IMR-90 (cell line): ENCODE data around the gene TEX28. TPM values are rescaled to one million over a fixed set of nuclear protein-coding genes. Genes with fewer than 3 reads are reported as not detected.

ENCODE experiments used
- ATAC-seq: fragments of 200-7000 bp; cut with Tn5 transposase; 2 replicates; pipeline ENCODE4 v1.9.1; 2020; ENCODE audit warnings: low read depth, mild to moderate bottlenecking, moderate library complexity
- BruUV-seq: library from RNA; stranded (reverse); fragments of 400-500 nt; replicated peaks from 2 replicates; lab custom pipeline; 2021; lab: Mats Ljungman, UMichigan
- CTCF ChIA-PET: fragments of 300-600 bp; formaldehyde crosslinking; extraction: SDS; loops from one replicate; lab custom pipeline; 2021; ENCODE audit warnings: antibody characterized with exemption; lab: Yijun Ruan, JAX
- POLR2A ChIA-PET: fragments of 300-600 bp; sonication (Branson Sonifier 250); formaldehyde crosslinking; loops from one replicate; lab custom pipeline; 2022; ENCODE audit warnings: antibody characterized with exemption; ENCODE audit not compliant: unreplicated experiment; lab: Charles Lee
- DNase-seq: peaks from one replicate; pipeline ENCODE4 v3.0.0; 2013
- H2AFZ ChIP-seq: replicated peaks from 2 replicates; pipeline ENCODE3; 2013; ENCODE audit warnings: low read length, mild to moderate bottlenecking; ENCODE audit not compliant: poor library complexity
- H2AK5ac ChIP-seq: 2 replicates; pipeline ENCODE4 v1.6.1; 2013; ENCODE audit warnings: low read depth, low read length, inconsistent platforms
- H2AK9ac ChIP-seq: replicated peaks from 2 replicates; pipeline ENCODE3; 2013; ENCODE audit warnings: mild to moderate bottlenecking, low read depth, low read length, moderate library complexity; ENCODE audit not compliant: poor library complexity
- H2BK120ac ChIP-seq: 2 replicates; pipeline ENCODE4 v1.6.1; 2013; ENCODE audit warnings: low read depth, low read length, inconsistent platforms
- H2BK15ac ChIP-seq: 3 replicates; pipeline ENCODE4 v1.6.1; 2013; ENCODE audit warnings: low read depth, low read length, inconsistent platforms
- H2BK20ac ChIP-seq: 2 replicates; pipeline ENCODE4 v1.6.1; 2013; ENCODE audit warnings: low read depth, mild to moderate bottlenecking, inconsistent platforms, low read length, moderate library complexity
- H2BK5ac ChIP-seq: 2 replicates; pipeline ENCODE4 v1.6.1; 2013; ENCODE audit warnings: mild to moderate bottlenecking, low read depth, low read length, inconsistent platforms; ENCODE audit not compliant: poor library complexity, severe bottlenecking
- H3K14ac ChIP-seq: replicated peaks from 2 replicates; pipeline ENCODE4 v1.6.1; 2013; ENCODE audit warnings: low read depth, low read length, inconsistent platforms
- H3K18ac ChIP-seq: 2 replicates; pipeline ENCODE4 v1.6.1; 2013; ENCODE audit warnings: low read depth, low read length, control low read depth
- H3K23ac ChIP-seq: 2 replicates; pipeline ENCODE4 v1.6.1; 2013; ENCODE audit warnings: low read depth, low read length, inconsistent platforms
- H3K27ac ChIP-seq: 2 replicates; pipeline ENCODE4 v1.5.1; 2013; ENCODE audit warnings: mild to moderate bottlenecking, control low read depth, low read length; ENCODE audit not compliant: insufficient read depth
- H3K27me3 ChIP-seq: 2 replicates; pipeline ENCODE4 v1.6.1; 2013; ENCODE audit warnings: low read length; ENCODE audit not compliant: control insufficient read depth, insufficient read depth
- H3K36me3 ChIP-seq: 2 replicates; pipeline ENCODE4 v1.6.1; 2013; ENCODE audit warnings: low read length, mixed read lengths; ENCODE audit not compliant: control insufficient read depth, insufficient read depth
- H3K4ac ChIP-seq: 2 replicates; pipeline ENCODE4 v1.6.1; 2013; ENCODE audit warnings: low read depth, low read length, inconsistent platforms
- H3K4me1 ChIP-seq: 2 replicates; pipeline ENCODE4 v1.6.1; 2013; ENCODE audit warnings: low read length, mixed read lengths; ENCODE audit not compliant: control insufficient read depth, insufficient read depth
- H3K4me2 ChIP-seq: 2 replicates; pipeline ENCODE4 v1.6.1; 2013; ENCODE audit warnings: low read depth, mild to moderate bottlenecking, control low read depth, low read length, moderate library complexity
- H3K4me3 ChIP-seq: 2 replicates; pipeline ENCODE4 v1.5.1; 2013; ENCODE audit warnings: low read depth, mild to moderate bottlenecking, control low read depth, low read length, moderate library complexity; ENCODE audit not compliant: insufficient read depth
- H3K56ac ChIP-seq: 2 replicates; pipeline ENCODE4 v1.6.1; 2013; ENCODE audit warnings: low read length, inconsistent platforms; ENCODE audit not compliant: insufficient read depth; ENCODE audit errors: extremely low read depth
- H3K79me1 ChIP-seq, 2 experiments: 2 replicates each; pipeline ENCODE4 v1.6.1; 2013; ENCODE audit warnings: low read length in 2 of 2, inconsistent platforms in 1 of 2, low read depth in 1 of 2
- H3K9ac ChIP-seq: 2 replicates; pipeline ENCODE4 v1.6.1; 2013; ENCODE audit warnings: low read depth, low read length, control low read depth
- H3K9me1 ChIP-seq: 2 replicates; pipeline ENCODE4 v1.6.1; 2013; ENCODE audit warnings: low read length, inconsistent platforms; ENCODE audit not compliant: insufficient read depth
- H3K9me3 ChIP-seq: 2 replicates; pipeline ENCODE4 v1.6.1; 2013; ENCODE audit warnings: low read length; ENCODE audit not compliant: control insufficient read depth, insufficient read depth
- H4K20me1 ChIP-seq: 2 replicates; pipeline ENCODE4 v1.6.1; 2013; ENCODE audit warnings: low read length, inconsistent platforms; ENCODE audit not compliant: insufficient read depth
- H4K5ac ChIP-seq: 2 replicates; pipeline ENCODE4 v1.6.1; 2013; ENCODE audit warnings: mild to moderate bottlenecking, low read depth, low read length, control low read depth
- H4K8ac ChIP-seq, 2 experiments: 2 replicates each; pipeline ENCODE4 v1.6.1; 2013; ENCODE audit warnings: low read depth in 2 of 2, low read length in 2 of 2, control low read depth in 1 of 2, inconsistent platforms in 1 of 2
- H4K91ac ChIP-seq: 2 replicates; pipeline ENCODE4 v1.6.1; 2013; ENCODE audit warnings: low read depth, low read length, inconsistent platforms; ENCODE audit not compliant: insufficient read depth
- CEBPB ChIP-seq: IDR thresholded peaks from 2 replicates; pipeline ENCODE4 v1.6.1; 2012; ENCODE audit warnings: low read depth, low read length, improper control_type of control experiment
- MXI1 ChIP-seq: IDR thresholded peaks from 2 replicates; pipeline ENCODE4 v1.6.1; 2012; ENCODE audit warnings: low read depth, mild to moderate bottlenecking, low read length, moderate library complexity, borderline replicate concordance
- NFE2L2 ChIP-seq: fragments of 150-350 bp; IDR thresholded peaks from 2 replicates; pipeline ENCODE4 v1.6.1; 2016; ENCODE audit warnings: low read depth, mild to moderate bottlenecking, low read length
- SMC3 ChIP-seq: fragments of 150-350 bp; IDR thresholded peaks from 2 replicates; pipeline ENCODE4 v1.6.1; 2016; ENCODE audit warnings: low read depth, mild to moderate bottlenecking, antibody characterized with exemption, low read length, moderate library complexity
- WGBS, 2 experiments: methylation state at CpG; one replicate each; pipeline versions ENCODE4 v1.1.5 to v1.1.7; 2013; ENCODE audit warnings: missing lambda C conversion rate in 2 of 2; ENCODE audit not compliant: insufficient read length in 1 of 2; ENCODE audit errors: extremely low coverage in 2 of 2; 5-methylcytosine and 5-hydroxymethylcytosine counted together
- dilution Hi-C: fragments of 300-500 bp; cut with HindIII; formaldehyde crosslinking; loops from one replicate; pipeline ENCODE4 v1.14.3; 2018; ENCODE audit warnings: low sequenced_read_pairs; ENCODE audit not compliant: unreplicated experiment
- in situ Hi-C: fragments of 300-500 bp; cut with MboI; formaldehyde crosslinking; loops from 3 replicates; pipeline ENCODE4 v1.14.3; 2019; ENCODE audit warnings: low sequenced_read_pairs, inconsistent platforms, mixed read lengths
- intact Hi-C: fragments of 100-400 bp; cut with micrococcal nuclease; formaldehyde crosslinking; loops from 2 replicates; pipeline ENCODE4 v1.10.0; 2022
- polyA plus RNA-seq, 3 experiments: library from polyadenylated mRNA; depleted of rRNA; stranded (reverse); fragments of >200 nt; gene quantifications; 2 replicates each; pipeline ENCODE4 v1.2.3, GENCODE V29; 2012; ENCODE audit warnings: low replicate concordance in 1 of 3
- total RNA-seq: library from RNA; depleted of rRNA; stranded (reverse); fragments of >200 nt; gene quantifications from 2 replicates; pipeline ENCODE4 v1.2.3, GENCODE V29; 2012
- TF ChIP-seq, protein P1 (sequence below): fragments of 150-350 bp; IDR thresholded peaks from 2 replicates; pipeline ENCODE4 v1.6.1; 2016; ENCODE audit warnings: low read depth, mild to moderate bottlenecking, low read length, moderate library complexity, borderline replicate concordance
- TF ChIP-seq, protein P2 (sequence below): fragments of 150-350 bp; IDR thresholded peaks from 2 replicates; pipeline ENCODE4 v1.6.1; 2017; ENCODE audit warnings: mild to moderate bottlenecking, antibody characterized with exemption, low read length, low read depth
- TF ChIP-seq, protein P3 (sequence below): conservative IDR thresholded peaks from 2 replicates; pipeline ENCODE4 v1.5.1; 2012; ENCODE audit warnings: mild to moderate bottlenecking, low read depth, low read length, improper control_type of control experiment

TEX28 gene
- total and polyA plus RNA-seq, 2 of the 4 experiments (the other 2 are of a cell fraction): not detected

DNA sequence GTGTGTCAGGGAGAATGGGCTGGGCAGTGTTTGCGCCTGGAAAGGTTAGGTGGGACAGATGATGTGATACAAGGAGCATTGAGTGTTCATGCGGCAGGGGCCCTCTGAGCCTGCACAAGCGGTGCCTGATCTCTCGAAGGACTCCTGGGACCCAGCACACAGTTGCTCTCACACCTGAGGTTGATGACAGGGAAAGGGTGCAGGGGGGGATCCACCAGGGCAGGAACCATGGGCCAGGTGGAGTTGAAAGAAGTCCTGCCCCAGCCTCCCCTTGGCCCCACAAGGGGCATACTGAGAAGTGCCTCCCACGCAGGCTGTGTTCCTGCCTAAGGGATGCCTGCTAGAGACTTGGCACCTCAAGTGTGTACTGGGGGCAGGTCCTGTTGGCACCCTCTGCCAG lies 33.7 kb upstream of the TEX28 start:
- Histone ChIP-seq H3K56ac (no peak overlapping the region), H3K4me3 (no peak overlapping the region), H2BK5ac (no peak overlapping the region), H3K9ac (no peak overlapping the region), H2AK9ac (no peak overlapping the region), H2AFZ (no peak overlapping the region), H3K79me1 (no peaks in the 10 kb centered on the region), H3K14ac (no peak overlapping the region), H4K20me1 (no peaks in the 10 kb centered on the region; the same call in 1 of the 2 replicates), H2BK120ac (no peak overlapping the region), H3K36me3 (no peaks in the 10 kb centered on the region), H3K4ac (no peak overlapping the region), H3K18ac (no peak overlapping the region), H3K27ac (no peak overlapping the region), H4K5ac (no peak overlapping the region), H2BK20ac (no peak overlapping the region), H3K27me3 (peaks cover 45% of the 10 kb centered on the region), H2AK5ac (no peak overlapping the region), H2BK15ac (no peak overlapping the region), H4K91ac (no peak overlapping the region), H3K9me1 (no peaks in the 10 kb centered on the region), H3K4me1 (peaks cover 4% of the 10 kb centered on the region; the same call in 1 of the 2 replicates), H4K8ac (no peak overlapping the region), H3K23ac (no peak overlapping the region), H3K4me2 (no peak overlapping the region), H3K9me3 (no peaks in the 10 kb centered on the region)
- WGBS, 2 experiments: 62% methylated on average over 2 of the region's 5 CpGs; no CpG with 5 or more reads in 1 of the 2 experiments
- POLR2A ChIA-PET: no interaction called here
- no peak for ATAC-seq
- CTCF ChIA-PET: no interaction called here
- intact Hi-C loops (no loop called here), dilution Hi-C loops (no loop called here), in situ Hi-C loops (no loop called here)
- no TSS peak for BruUV-seq
- TF ChIP-seq SMC3 (no peak), MXI1 (no peak), CEBPB (no peak), NFE2L2 (no peak)
- TF ChIP-seq, protein P1, sequence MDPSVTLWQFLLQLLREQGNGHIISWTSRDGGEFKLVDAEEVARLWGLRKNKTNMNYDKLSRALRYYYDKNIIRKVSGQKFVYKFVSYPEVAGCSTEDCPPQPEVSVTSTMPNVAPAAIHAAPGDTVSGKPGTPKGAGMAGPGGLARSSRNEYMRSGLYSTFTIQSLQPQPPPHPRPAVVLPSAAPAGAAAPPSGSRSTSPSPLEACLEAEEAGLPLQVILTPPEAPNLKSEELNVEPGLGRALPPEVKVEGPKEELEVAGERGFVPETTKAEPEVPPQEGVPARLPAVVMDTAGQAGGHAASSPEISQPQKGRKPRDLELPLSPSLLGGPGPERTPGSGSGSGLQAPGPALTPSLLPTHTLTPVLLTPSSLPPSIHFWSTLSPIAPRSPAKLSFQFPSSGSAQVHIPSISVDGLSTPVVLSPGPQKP: no peak
- TF ChIP-seq, protein P2, sequence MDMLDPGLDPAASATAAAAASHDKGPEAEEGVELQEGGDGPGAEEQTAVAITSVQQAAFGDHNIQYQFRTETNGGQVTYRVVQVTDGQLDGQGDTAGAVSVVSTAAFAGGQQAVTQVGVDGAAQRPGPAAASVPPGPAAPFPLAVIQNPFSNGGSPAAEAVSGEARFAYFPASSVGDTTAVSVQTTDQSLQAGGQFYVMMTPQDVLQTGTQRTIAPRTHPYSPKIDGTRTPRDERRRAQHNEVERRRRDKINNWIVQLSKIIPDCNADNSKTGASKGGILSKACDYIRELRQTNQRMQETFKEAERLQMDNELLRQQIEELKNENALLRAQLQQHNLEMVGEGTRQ: no peak
- TF ChIP-seq, protein P3, sequence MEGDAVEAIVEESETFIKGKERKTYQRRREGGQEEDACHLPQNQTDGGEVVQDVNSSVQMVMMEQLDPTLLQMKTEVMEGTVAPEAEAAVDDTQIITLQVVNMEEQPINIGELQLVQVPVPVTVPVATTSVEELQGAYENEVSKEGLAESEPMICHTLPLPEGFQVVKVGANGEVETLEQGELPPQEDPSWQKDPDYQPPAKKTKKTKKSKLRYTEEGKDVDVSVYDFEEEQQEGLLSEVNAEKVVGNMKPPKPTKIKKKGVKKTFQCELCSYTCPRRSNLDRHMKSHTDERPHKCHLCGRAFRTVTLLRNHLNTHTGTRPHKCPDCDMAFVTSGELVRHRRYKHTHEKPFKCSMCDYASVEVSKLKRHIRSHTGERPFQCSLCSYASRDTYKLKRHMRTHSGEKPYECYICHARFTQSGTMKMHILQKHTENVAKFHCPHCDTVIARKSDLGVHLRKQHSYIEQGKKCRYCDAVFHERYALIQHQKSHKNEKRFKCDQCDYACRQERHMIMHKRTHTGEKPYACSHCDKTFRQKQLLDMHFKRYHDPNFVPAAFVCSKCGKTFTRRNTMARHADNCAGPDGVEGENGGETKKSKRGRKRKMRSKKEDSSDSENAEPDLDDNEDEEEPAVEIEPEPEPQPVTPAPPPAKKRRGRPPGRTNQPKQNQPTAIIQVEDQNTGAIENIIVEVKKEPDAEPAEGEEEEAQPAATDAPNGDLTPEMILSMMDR: no peak
- no peak for DNase-seq
